ENCODE results near the gene COLGALT1. TPM values are rescaled to one million over a fixed set of nuclear protein-coding genes. Genes with fewer than 3 reads are reported as not detected.

COLGALT1 gene
- total and polyA plus RNA-seq, 2 experiments from 2014 or later = 98.9 to 134 TPM

DNA sequence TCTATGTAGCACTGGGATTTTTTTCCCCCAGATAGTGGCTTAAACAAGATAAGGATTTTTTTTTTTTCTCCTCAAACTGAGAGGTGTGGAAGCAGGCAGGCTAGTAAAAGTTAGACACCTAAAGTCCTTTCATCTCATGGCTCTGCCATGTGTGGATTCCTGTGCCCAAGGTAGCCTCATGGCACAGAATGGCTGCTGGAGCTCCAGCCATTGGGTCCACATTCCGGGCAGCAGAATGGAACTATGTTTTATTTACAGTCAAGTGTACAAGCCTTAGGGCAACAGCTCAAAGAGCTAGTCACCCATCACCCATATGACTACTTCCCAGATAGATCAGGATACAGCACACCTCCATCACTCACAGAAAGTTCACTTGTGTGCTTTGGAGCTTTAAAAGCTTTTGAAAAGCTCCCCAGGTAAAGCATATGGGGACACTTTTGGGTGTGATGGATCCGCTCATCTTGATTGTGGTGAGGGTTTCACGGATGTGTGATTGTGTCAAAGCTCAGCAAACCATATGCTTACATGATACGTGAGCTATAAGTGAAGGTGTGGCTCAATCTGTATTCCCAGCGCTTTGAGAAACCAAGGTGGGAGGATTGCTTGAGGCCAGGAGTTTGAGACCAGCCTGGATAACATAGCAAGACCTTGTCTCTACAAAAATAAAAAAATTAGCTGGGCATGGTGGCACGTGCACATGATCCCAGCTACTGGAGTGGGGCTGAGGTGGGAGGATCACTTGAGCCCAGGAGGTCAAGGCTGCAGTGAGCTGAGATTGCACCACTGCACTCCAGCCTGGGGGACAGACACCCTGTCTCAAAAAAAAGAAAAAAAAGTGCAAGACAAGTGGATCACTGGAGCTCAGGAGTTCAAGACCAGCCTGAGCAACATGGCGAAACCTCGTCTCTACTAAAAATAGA is 25.9 kb upstream of the COLGALT1 start:
- Histone ChIP-seq H4K20me1 (ENCODE audit: insufficient read depth) (no peaks in the 10 kb centered on the region), H3K9me3 (ENCODE audit: low read depth) (no peaks in the 10 kb centered on the region), H3K9me2 (ENCODE audit: insufficient read depth) (no peaks in the 10 kb centered on the region), H3K4me2 (ENCODE audit: unreplicated experiment) (no peak overlapping the region), H3K79me2 (ENCODE audit: insufficient read depth) (no peaks in the 10 kb centered on the region), H3K9ac (no peak overlapping the region), H3K36me3 (ENCODE audit: low read depth) (no peaks in the 10 kb centered on the region), H3F3A (ENCODE audit: insufficient read depth) (no peaks in the 10 kb centered on the region), H3K27ac (no peak overlapping the region), H2AFZ (no peak overlapping the region), H3K4me1 (ENCODE audit: insufficient read depth) (no peaks in the 10 kb centered on the region), H3K27me3 (replicated peaks; ENCODE audit: insufficient read depth) (no peaks in the 10 kb centered on the region; the same call in 1 of the 2 replicates), H3K4me3 (no peak overlapping the region)
- TF ChIP-seq EZH2phosphoT487 (IDR thresholded peaks at IDR 0.05; ENCODE audit: insufficient read depth, low read depth) (no peak), EZH2 (IDR thresholded peaks at IDR 0.05; ENCODE audit: insufficient read depth, poor library complexity, severe bottlenecking) (no peak)
- DNase-seq = no peak
- WGBS, 2 experiments (ENCODE audit: low coverage in 1 of 2, low lambda C conversion rate in 2 of 2, missing lambda C conversion rate in 2 of 2) = 67 to 73% methylated on average over 8 of the region's 8 CpGs
- in situ Hi-C loops (cut with MboI) = no loop called here

DNA sequence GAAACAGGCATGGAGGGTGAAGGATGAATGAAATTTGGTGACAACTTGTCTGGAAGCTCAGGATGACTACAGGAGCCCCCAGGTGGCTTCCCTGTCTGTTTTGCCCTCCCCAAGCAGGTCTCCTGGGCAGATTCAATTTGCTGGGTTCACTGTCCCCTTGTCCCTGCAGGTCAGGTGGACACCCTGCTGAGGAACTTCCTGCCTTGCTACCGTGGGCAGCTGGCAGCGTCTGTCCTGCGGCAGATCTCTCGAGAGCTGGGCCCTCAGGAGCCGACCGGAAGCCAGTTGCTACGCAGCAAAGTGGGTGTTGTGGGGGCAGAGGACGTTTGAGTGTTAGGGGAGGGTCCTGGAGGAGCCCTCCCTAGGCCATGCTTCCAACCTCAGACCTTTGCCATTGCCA is 24.9 kb upstream of the COLGALT1 start:
- in situ Hi-C loops (cut with MboI) = no loop called here

DNA sequence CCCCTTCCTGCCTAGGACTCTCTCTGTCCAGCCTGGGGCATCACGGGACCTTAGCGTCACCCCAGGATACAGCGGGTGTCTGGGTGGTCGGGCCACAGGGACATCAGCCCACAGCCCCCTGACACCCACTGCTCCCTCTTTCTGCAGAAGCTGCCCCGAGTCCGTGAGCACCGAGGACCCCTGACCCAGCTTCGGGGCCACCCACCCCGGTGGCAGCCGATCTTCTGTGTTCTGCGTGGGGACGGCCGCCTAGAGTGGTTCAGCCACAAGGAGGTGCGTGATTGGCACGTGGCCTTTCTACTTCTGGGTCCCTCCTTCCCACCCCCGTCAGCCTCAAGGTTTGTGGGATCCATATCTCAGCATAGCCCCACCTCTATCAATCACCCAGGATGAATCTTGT is 23.3 kb upstream of the COLGALT1 start:
- WGBS, 2 experiments (ENCODE audit: low coverage in 1 of 2, low lambda C conversion rate in 2 of 2, missing lambda C conversion rate in 2 of 2) = 62 to 64% methylated on average over 9 to 16 of the region's 16 CpGs
- Histone ChIP-seq H3F3A (ENCODE audit: insufficient read depth) (no peaks in the 10 kb centered on the region), H3K9ac (no peak overlapping the region), H3K4me1 (ENCODE audit: insufficient read depth) (no peaks in the 10 kb centered on the region), H3K79me2 (ENCODE audit: insufficient read depth) (no peaks in the 10 kb centered on the region), H3K9me3 (ENCODE audit: low read depth) (no peaks in the 10 kb centered on the region), H3K36me3 (ENCODE audit: low read depth) (no peaks in the 10 kb centered on the region), H3K27me3 (replicated peaks; ENCODE audit: insufficient read depth) (no peaks in the 10 kb centered on the region; the same call in 1 of the 2 replicates), H3K27ac (no peak overlapping the region), H3K9me2 (ENCODE audit: insufficient read depth) (no peaks in the 10 kb centered on the region), H2AFZ (no peak overlapping the region), H3K4me3 (no peak overlapping the region), H3K4me2 (ENCODE audit: unreplicated experiment) (no peak overlapping the region), H4K20me1 (ENCODE audit: insufficient read depth) (no peaks in the 10 kb centered on the region)
- in situ Hi-C loops (cut with MboI) = no loop called here
- TF ChIP-seq EZH2 (IDR thresholded peaks at IDR 0.05; ENCODE audit: insufficient read depth, poor library complexity, severe bottlenecking) (no peak), EZH2phosphoT487 (IDR thresholded peaks at IDR 0.05; ENCODE audit: insufficient read depth, low read depth) (no peak)
- DNase-seq = no peak

More for the DNA sequence above, 24.9 kb upstream of the COLGALT1 start:
- H3K9ac ChIP-seq = no peak overlapping the region
- H4K20me1 ChIP-seq (ENCODE audit: insufficient read depth) = no peaks in the 10 kb centered on the region
- no peak overlapping the region for H3K4me2 ChIP-seq (ENCODE audit: unreplicated experiment)
- no peak overlapping the region for H2AFZ ChIP-seq
- no peaks in the 10 kb centered on the region for H3K4me1 ChIP-seq (ENCODE audit: insufficient read depth)
- no peaks in the 10 kb centered on the region; the same call in 1 of the 2 replicates for H3K27me3 ChIP-seq (replicated peaks; ENCODE audit: insufficient read depth)
- H3K79me2 ChIP-seq (ENCODE audit: insufficient read depth) = no peaks in the 10 kb centered on the region
- no peaks in the 10 kb centered on the region for H3K9me3 ChIP-seq (ENCODE audit: low read depth)
- no peak overlapping the region for H3K4me3 ChIP-seq
- WGBS, 2 experiments (ENCODE audit: low coverage in 1 of 2, low lambda C conversion rate in 2 of 2, missing lambda C conversion rate in 2 of 2) = 29 to 30% methylated on average over 8 of the region's 8 CpGs
- no peaks in the 10 kb centered on the region for H3F3A ChIP-seq (ENCODE audit: insufficient read depth)
- no peak for TF ChIP-seq EZH2phosphoT487 (IDR thresholded peaks at IDR 0.05; ENCODE audit: insufficient read depth, low read depth)
- TF ChIP-seq EZH2 (IDR thresholded peaks at IDR 0.05; ENCODE audit: insufficient read depth, poor library complexity, severe bottlenecking) = no peak
- no peaks in the 10 kb centered on the region for H3K36me3 ChIP-seq (ENCODE audit: low read depth)
- no peak for DNase-seq
- no peak overlapping the region for H3K27ac ChIP-seq
- H3K9me2 ChIP-seq (ENCODE audit: insufficient read depth) = no peaks in the 10 kb centered on the region

DNA sequence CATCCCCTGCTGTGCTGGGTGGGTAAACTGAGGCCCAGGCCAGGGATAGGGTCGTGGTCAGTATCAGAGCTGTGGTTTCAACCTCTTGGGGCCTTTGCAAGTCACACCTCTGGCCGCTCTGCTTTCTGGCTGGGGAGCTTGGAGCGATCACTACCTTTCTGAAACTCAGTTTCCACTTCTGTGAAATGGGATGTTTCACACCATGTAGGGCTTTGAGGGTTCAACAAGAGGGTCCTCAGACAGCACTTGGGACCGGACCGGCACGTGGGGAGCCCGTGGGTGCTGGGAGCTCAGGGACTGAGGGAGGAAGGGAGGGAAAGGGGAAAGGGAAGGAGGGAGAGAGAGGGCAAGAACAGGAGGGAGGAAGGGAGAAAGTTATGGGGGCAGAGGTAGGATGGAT is 22.9 kb upstream of the COLGALT1 start:
- Histone ChIP-seq H3K27me3 (replicated peaks; ENCODE audit: insufficient read depth) (no peaks in the 10 kb centered on the region; the same call in 1 of the 2 replicates), H3K79me2 (ENCODE audit: insufficient read depth) (no peaks in the 10 kb centered on the region), H4K20me1 (ENCODE audit: insufficient read depth) (no peaks in the 10 kb centered on the region), H3K9me3 (ENCODE audit: low read depth) (no peaks in the 10 kb centered on the region), H3K4me1 (ENCODE audit: insufficient read depth) (no peaks in the 10 kb centered on the region), H3K27ac (no peak overlapping the region), H3K9me2 (ENCODE audit: insufficient read depth) (no peaks in the 10 kb centered on the region), H3K9ac (no peak overlapping the region), H3K36me3 (ENCODE audit: low read depth) (no peaks in the 10 kb centered on the region), H3F3A (ENCODE audit: insufficient read depth) (no peaks in the 10 kb centered on the region), H2AFZ (no peak overlapping the region), H3K4me3 (no peak overlapping the region), H3K4me2 (ENCODE audit: unreplicated experiment) (no peak overlapping the region)
- in situ Hi-C loops (cut with MboI) = no loop called here
- DNase-seq = no peak
- TF ChIP-seq EZH2phosphoT487 (IDR thresholded peaks at IDR 0.05; ENCODE audit: insufficient read depth, low read depth) = no peak
- no peak for TF ChIP-seq EZH2 (IDR thresholded peaks at IDR 0.05; ENCODE audit: insufficient read depth, poor library complexity, severe bottlenecking)
- WGBS, 2 experiments (ENCODE audit: low coverage in 1 of 2, low lambda C conversion rate in 2 of 2, missing lambda C conversion rate in 2 of 2) = 52 to 60% methylated on average over 7 of the region's 7 CpGs

All from GM23248 (cell line).